Measurements from ENCODE around the gene KCNC4. TPM values are rescaled to one million over a fixed set of nuclear protein-coding genes. Genes with fewer than 3 reads are reported as not detected.

KCNC4 gene
- total RNA-seq, 1 donor, result 1.4 TPM

GRCh38 chr1:110250008-110250407, 39.9 kb downstream of the KCNC4 start:
- Histone ChIP-seq H3K4me3 (ENCODE audit: insufficient read depth, low read length) (no peak overlapping the region), H3K4me1 (ENCODE audit: insufficient read depth, low read length) (no peaks in the 10 kb centered on the region), H3K36me3 (ENCODE audit: insufficient read depth, low read length) (no peaks in the 10 kb centered on the region), H3K79me2 (ENCODE audit: insufficient read depth, low read length) (no peaks in the 10 kb centered on the region), H2AFZ (ENCODE audit: low read length) (no peak overlapping the region), H3K27me3 (ENCODE audit: insufficient read depth, low read length) (peaks cover 18% of the 10 kb centered on the region), H3K9me3 (ENCODE audit: low read depth, low read length) (no peaks in the 10 kb centered on the region), H4K20me1 (ENCODE audit: insufficient read depth, low read length) (no peaks in the 10 kb centered on the region), H3K27ac (ENCODE audit: low read depth, low read length) (no peak overlapping the region), H3K4me2 (ENCODE audit: insufficient read depth, low read length) (no peak overlapping the region)
- no peak for TF ChIP-seq CTCF (IDR thresholded peaks at IDR 0.05; ENCODE audit: extremely low read depth, low read depth, low read length)
- DNase-seq (ENCODE audit: insufficient read length, low spot score, missing footprints), result no peak

- no peaks in the 10 kb centered on the region for H3K9me3 ChIP-seq (ENCODE audit: low read depth, low read length)
- H3K79me2 ChIP-seq (ENCODE audit: insufficient read depth, low read length), result no peaks in the 10 kb centered on the region
- H4K20me1 ChIP-seq (ENCODE audit: insufficient read depth, low read length), result no peaks in the 10 kb centered on the region
- no peak overlapping the region for H3K4me2 ChIP-seq (ENCODE audit: insufficient read depth, low read length)
- H3K36me3 ChIP-seq (ENCODE audit: insufficient read depth, low read length), result no peaks in the 10 kb centered on the region
- H2AFZ ChIP-seq (ENCODE audit: low read length), result no peak overlapping the region
- TF ChIP-seq CTCF (IDR thresholded peaks at IDR 0.05; ENCODE audit: extremely low read depth, low read depth, low read length), result no peak
- DNase-seq (ENCODE audit: insufficient read length, low spot score, missing footprints), result no peak
- no peaks in the 10 kb centered on the region for H3K4me1 ChIP-seq (ENCODE audit: insufficient read depth, low read length)
- peaks cover 17% of the 10 kb centered on the region for H3K27me3 ChIP-seq (ENCODE audit: insufficient read depth, low read length)
- no peak overlapping the region for H3K4me3 ChIP-seq (ENCODE audit: insufficient read depth, low read length)
- no peak overlapping the region for H3K27ac ChIP-seq (ENCODE audit: low read depth, low read length)
These were observed 40.6 kb downstream of the KCNC4 start for GRCh38 chr1:110250749-110251148.

GRCh38 chr1:110253213-110253612, 43.1 kb downstream of the KCNC4 start:
- peaks cover 24% of the 10 kb centered on the region for H3K27me3 ChIP-seq (ENCODE audit: insufficient read depth, low read length)
- no peak for DNase-seq (ENCODE audit: insufficient read length, low spot score, missing footprints)
- no peaks in the 10 kb centered on the region for H3K36me3 ChIP-seq (ENCODE audit: insufficient read depth, low read length)
- H3K9me3 ChIP-seq (ENCODE audit: low read depth, low read length), result no peaks in the 10 kb centered on the region
- H3K79me2 ChIP-seq (ENCODE audit: insufficient read depth, low read length), result no peaks in the 10 kb centered on the region
- H3K4me3 ChIP-seq (ENCODE audit: insufficient read depth, low read length), result no peak overlapping the region
- H2AFZ ChIP-seq (ENCODE audit: low read length), result no peak overlapping the region
- H3K4me2 ChIP-seq (ENCODE audit: insufficient read depth, low read length), result no peak overlapping the region
- no peaks in the 10 kb centered on the region for H4K20me1 ChIP-seq (ENCODE audit: insufficient read depth, low read length)
- H3K4me1 ChIP-seq (ENCODE audit: insufficient read depth, low read length), result no peaks in the 10 kb centered on the region
- no peak overlapping the region for H3K27ac ChIP-seq (ENCODE audit: low read depth, low read length)
- no peak for TF ChIP-seq CTCF (IDR thresholded peaks at IDR 0.05; ENCODE audit: extremely low read depth, low read depth, low read length)

- Histone ChIP-seq H3K27ac (ENCODE audit: low read depth, low read length) (no peak overlapping the region), H3K27me3 (ENCODE audit: insufficient read depth, low read length) (peaks cover 24% of the 10 kb centered on the region), H3K4me2 (ENCODE audit: insufficient read depth, low read length) (no peak overlapping the region), H3K36me3 (ENCODE audit: insufficient read depth, low read length) (no peaks in the 10 kb centered on the region), H3K79me2 (ENCODE audit: insufficient read depth, low read length) (no peaks in the 10 kb centered on the region), H3K9me3 (ENCODE audit: low read depth, low read length) (no peaks in the 10 kb centered on the region), H4K20me1 (ENCODE audit: insufficient read depth, low read length) (no peaks in the 10 kb centered on the region), H3K4me3 (ENCODE audit: insufficient read depth, low read length) (no peak overlapping the region), H3K4me1 (ENCODE audit: insufficient read depth, low read length) (no peaks in the 10 kb centered on the region), H2AFZ (ENCODE audit: low read length) (no peak overlapping the region)
- TF ChIP-seq CTCF (IDR thresholded peaks at IDR 0.05; ENCODE audit: extremely low read depth, low read depth, low read length), result no peak
- no peak for DNase-seq (ENCODE audit: insufficient read length, low spot score, missing footprints)
These were observed 44.7 kb downstream of the KCNC4 start for GRCh38 chr1:110254604-110255391.
